Measurements from ENCODE around the gene EFHC1. TPM values are rescaled to one million over a fixed set of nuclear protein-coding genes. Genes with fewer than 3 reads are reported as not detected.

The EFHC1 gene
- total and polyA plus RNA-seq, 2 experiments from 2014 or later: 24.3 to 28.0 TPM

DNA sequence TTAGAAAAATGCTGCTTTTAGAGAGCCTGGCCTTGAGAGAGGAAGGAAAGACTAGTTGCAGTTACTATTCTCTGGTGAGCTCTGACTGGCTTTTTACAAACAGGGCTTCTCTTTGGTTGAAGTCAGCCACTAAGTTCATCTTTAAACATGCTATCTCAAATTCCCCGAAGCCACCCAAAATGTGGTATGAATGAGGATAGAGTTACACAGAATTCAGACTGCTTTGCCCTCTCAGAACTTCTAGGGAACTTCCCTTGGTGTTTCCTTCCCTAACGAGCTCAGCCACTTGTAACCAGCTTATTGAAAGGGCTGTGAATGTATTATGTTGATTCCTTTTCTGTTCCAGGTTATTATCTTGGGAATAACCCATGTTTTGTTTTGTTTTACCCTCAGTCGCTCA lies 73.5 kb downstream of the EFHC1 start (continued):
- TF ChIP-seq, protein P1, sequence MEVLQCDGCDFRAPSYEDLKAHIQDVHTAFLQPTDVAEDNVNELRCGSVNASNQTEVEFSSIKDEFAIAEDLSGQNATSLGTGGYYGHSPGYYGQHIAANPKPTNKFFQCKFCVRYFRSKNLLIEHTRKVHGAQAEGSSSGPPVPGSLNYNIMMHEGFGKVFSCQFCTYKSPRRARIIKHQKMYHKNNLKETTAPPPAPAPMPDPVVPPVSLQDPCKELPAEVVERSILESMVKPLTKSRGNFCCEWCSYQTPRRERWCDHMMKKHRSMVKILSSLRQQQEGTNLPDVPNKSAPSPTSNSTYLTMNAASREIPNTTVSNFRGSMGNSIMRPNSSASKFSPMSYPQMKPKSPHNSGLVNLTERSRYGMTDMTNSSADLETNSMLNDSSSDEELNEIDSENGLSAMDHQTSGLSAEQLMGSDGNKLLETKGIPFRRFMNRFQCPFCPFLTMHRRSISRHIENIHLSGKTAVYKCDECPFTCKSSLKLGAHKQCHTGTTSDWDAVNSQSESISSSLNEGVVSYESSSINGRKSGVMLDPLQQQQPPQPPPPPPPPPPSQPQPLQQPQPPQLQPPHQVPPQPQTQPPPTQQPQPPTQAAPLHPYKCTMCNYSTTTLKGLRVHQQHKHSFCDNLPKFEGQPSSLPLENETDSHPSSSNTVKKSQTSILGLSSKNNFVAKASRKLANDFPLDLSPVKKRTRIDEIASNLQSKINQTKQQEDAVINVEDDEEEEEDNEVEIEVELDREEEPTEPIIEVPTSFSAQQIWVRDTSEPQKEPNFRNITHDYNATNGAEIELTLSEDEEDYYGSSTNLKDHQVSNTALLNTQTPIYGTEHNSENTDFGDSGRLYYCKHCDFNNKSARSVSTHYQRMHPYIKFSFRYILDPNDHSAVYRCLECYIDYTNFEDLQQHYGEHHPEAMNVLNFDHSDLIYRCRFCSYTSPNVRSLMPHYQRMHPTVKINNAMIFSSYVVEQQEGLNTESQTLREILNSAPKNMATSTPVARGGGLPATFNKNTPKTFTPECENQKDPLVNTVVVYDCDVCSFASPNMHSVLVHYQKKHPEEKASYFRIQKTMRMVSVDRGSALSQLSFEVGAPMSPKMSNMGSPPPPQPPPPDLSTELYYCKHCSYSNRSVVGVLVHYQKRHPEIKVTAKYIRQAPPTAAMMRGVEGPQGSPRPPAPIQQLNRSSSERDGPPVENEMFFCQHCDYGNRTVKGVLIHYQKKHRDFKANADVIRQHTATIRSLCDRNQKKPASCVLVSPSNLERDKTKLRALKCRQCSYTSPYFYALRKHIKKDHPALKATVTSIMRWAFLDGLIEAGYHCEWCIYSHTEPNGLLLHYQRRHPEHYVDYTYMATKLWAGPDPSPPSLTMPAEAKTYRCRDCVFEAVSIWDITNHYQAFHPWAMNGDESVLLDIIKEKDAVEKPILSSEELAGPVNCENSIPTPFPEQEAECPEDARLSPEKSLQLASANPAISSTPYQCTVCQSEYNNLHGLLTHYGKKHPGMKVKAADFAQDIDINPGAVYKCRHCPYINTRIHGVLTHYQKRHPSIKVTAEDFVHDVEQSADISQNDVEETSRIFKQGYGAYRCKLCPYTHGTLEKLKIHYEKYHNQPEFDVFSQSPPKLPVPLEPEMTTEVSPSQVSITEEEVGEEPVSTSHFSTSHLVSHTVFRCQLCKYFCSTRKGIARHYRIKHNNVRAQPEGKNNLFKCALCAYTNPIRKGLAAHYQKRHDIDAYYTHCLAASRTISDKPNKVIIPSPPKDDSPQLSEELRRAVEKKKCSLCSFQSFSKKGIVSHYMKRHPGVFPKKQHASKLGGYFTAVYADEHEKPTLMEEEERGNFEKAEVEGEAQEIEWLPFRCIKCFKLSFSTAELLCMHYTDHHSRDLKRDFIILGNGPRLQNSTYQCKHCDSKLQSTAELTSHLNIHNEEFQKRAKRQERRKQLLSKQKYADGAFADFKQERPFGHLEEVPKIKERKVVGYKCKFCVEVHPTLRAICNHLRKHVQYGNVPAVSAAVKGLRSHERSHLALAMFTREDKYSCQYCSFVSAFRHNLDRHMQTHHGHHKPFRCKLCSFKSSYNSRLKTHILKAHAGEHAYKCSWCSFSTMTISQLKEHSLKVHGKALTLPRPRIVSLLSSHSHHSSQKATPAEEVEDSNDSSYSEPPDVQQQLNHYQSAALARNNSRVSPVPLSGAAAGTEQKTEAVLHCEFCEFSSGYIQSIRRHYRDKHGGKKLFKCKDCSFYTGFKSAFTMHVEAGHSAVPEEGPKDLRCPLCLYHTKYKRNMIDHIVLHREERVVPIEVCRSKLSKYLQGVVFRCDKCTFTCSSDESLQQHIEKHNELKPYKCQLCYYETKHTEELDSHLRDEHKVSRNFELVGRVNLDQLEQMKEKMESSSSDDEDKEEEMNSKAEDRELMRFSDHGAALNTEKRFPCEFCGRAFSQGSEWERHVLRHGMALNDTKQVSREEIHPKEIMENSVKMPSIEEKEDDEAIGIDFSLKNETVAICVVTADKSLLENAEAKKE (CRISPR knock-in tag; IDR thresholded peaks at IDR 0.05): no peak
- TF ChIP-seq CREB1 (CRISPR knock-in tag; IDR thresholded peaks at IDR 0.05; ENCODE audit: low read depth) (no peak), STAT1 (IDR thresholded peaks at IDR 0.05; ENCODE audit: unreplicated experiment) (no peak), ZNF114 (CRISPR knock-in tag; IDR thresholded peaks at IDR 0.05) (no peak)
- TF ChIP-seq, protein P2, sequence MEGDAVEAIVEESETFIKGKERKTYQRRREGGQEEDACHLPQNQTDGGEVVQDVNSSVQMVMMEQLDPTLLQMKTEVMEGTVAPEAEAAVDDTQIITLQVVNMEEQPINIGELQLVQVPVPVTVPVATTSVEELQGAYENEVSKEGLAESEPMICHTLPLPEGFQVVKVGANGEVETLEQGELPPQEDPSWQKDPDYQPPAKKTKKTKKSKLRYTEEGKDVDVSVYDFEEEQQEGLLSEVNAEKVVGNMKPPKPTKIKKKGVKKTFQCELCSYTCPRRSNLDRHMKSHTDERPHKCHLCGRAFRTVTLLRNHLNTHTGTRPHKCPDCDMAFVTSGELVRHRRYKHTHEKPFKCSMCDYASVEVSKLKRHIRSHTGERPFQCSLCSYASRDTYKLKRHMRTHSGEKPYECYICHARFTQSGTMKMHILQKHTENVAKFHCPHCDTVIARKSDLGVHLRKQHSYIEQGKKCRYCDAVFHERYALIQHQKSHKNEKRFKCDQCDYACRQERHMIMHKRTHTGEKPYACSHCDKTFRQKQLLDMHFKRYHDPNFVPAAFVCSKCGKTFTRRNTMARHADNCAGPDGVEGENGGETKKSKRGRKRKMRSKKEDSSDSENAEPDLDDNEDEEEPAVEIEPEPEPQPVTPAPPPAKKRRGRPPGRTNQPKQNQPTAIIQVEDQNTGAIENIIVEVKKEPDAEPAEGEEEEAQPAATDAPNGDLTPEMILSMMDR (conservative IDR thresholded peaks at IDR 0.05; ENCODE audit: low read depth in 2 of 2): no peak

GRCh38 chr6:52494298-52495072 lies 74.3 kb downstream of the EFHC1 start:
- Histone ChIP-seq H3K27ac (ENCODE audit: low read depth) (no peak overlapping the region), H3F3A (replicated peaks; ENCODE audit: low read depth) (no peaks in the 10 kb centered on the region), H3K4me1 (ENCODE audit: insufficient read depth) (no peaks in the 10 kb centered on the region), H3K36me3 (ENCODE audit: insufficient read depth) (no peaks in the 10 kb centered on the region), H3K27me3 (ENCODE audit: insufficient read depth) (no peaks in the 10 kb centered on the region), H3K4me2 (no peak overlapping the region), H2AFZ (no peak overlapping the region), H3K79me2 (replicated peaks; ENCODE audit: insufficient read depth) (no peaks in the 10 kb centered on the region), H3K9me2 (ENCODE audit: insufficient read depth) (no peaks in the 10 kb centered on the region), H4K20me1 (replicated peaks; ENCODE audit: insufficient read depth) (no peaks in the 10 kb centered on the region; the same call in 1 of the 2 replicates), H3K4me3 (no peak overlapping the region)
- ATAC-seq (no peak), DNase-seq (ENCODE audit: low spot score) (no peak)
- Mint-ChIP-seq H3K27me3 (ENCODE audit: insufficient read depth, low read depth, poor library complexity) (peaks cover 6% of the 10 kb centered on the region), H3K9me3 (no peaks in the 10 kb centered on the region), H3K36me3 (ENCODE audit: low read depth) (peaks cover 12% of the 10 kb centered on the region; the same call in 2 of the 3 replicates), H3K4me3 (no peak overlapping the region), H3K27ac (no peak overlapping the region), H3K4me1 (peaks cover 7% of the 10 kb centered on the region; the same call in 2 of the 3 replicates)
- TF ChIP-seq STAT1 (IDR thresholded peaks at IDR 0.05; ENCODE audit: unreplicated experiment) (no peak), POLR2AphosphoS5 (IDR thresholded peaks at IDR 0.05; ENCODE audit: low read depth) (no peak), EZH2phosphoT487 (IDR thresholded peaks at IDR 0.05; ENCODE audit: unreplicated experiment) (no peak), CREB1 (CRISPR knock-in tag; IDR thresholded peaks at IDR 0.05; ENCODE audit: low read depth) (no peak), ZNF114 (CRISPR knock-in tag; IDR thresholded peaks at IDR 0.05) (no peak), EZH2 (IDR thresholded peaks at IDR 0.05; ENCODE audit: low read depth, unreplicated experiment) (no peak)
- TF ChIP-seq, protein P2 (conservative IDR thresholded peaks at IDR 0.05; ENCODE audit: low read depth in 2 of 2): no peak
- TF ChIP-seq, protein P3, sequence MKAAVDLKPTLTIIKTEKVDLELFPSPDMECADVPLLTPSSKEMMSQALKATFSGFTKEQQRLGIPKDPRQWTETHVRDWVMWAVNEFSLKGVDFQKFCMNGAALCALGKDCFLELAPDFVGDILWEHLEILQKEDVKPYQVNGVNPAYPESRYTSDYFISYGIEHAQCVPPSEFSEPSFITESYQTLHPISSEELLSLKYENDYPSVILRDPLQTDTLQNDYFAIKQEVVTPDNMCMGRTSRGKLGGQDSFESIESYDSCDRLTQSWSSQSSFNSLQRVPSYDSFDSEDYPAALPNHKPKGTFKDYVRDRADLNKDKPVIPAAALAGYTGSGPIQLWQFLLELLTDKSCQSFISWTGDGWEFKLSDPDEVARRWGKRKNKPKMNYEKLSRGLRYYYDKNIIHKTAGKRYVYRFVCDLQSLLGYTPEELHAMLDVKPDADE (IDR thresholded peaks at IDR 0.05): no peak

Measured in GM23338 (cell line).